Endodermal cell (in vitro differentiated cells): ENCODE measurements around the gene GOLGA8A. TPM values are rescaled to one million over a fixed set of nuclear protein-coding genes. Genes with fewer than 3 reads are reported as not detected.

Experiments used
- DNase-seq: peaks from one replicate; pipeline ENCODE4 v3.0.0-alpha.2; 2017
- H3K27ac ChIP-seq: 2 replicates; pipeline ENCODE4 v1.5.1; 2013; ENCODE audit warnings: mild to moderate bottlenecking, low read depth, low read length, moderate library complexity
- H3K27me3 ChIP-seq: 2 replicates; pipeline ENCODE4 v1.6.1; 2013; ENCODE audit warnings: mild to moderate bottlenecking, low read length, moderate library complexity; ENCODE audit not compliant: insufficient read depth, control insufficient read depth, poor library complexity, severe bottlenecking
- H3K36me3 ChIP-seq: 2 replicates; pipeline ENCODE4 v1.7.0; 2013; ENCODE audit warnings: mild to moderate bottlenecking, low read length, moderate library complexity; ENCODE audit not compliant: control insufficient read depth, insufficient read depth
- H3K4me1 ChIP-seq: one replicate; pipeline ENCODE4 v1.7.0; 2013; ENCODE audit warnings: low read length; ENCODE audit not compliant: control insufficient read depth, insufficient read depth
- H3K4me3 ChIP-seq: 2 replicates; pipeline ENCODE4 v1.5.1; 2013; ENCODE audit warnings: mild to moderate bottlenecking, low read length, moderate library complexity
- H3K9ac ChIP-seq: 2 replicates; pipeline ENCODE4 v1.6.1; 2013; ENCODE audit warnings: mild to moderate bottlenecking, low read length, moderate library complexity; ENCODE audit not compliant: poor library complexity, severe bottlenecking; ENCODE audit errors: extremely low read depth
- H3K9me3 ChIP-seq: 2 replicates; pipeline ENCODE4 v1.6.1; 2013; ENCODE audit warnings: mild to moderate bottlenecking, low read length, moderate library complexity; ENCODE audit not compliant: control insufficient read depth
- H3K27ac Mint-ChIP-seq: 2 replicates; pipeline ENCODE4 v1.8.0; 2020; ENCODE audit warnings: mixed read lengths
- H3K27me3 Mint-ChIP-seq: 2 replicates; pipeline ENCODE4 v1.8.0; 2021; ENCODE audit warnings: mild to moderate bottlenecking, mixed read lengths; ENCODE audit not compliant: insufficient read depth
- H3K36me3 Mint-ChIP-seq: 2 replicates; pipeline ENCODE4 v1.8.0; 2020; ENCODE audit warnings: low read depth, mixed read lengths
- H3K4me1 Mint-ChIP-seq: 2 replicates; pipeline ENCODE4 v1.8.0; 2020; ENCODE audit warnings: mixed read lengths
- H3K4me3 Mint-ChIP-seq: 2 replicates; pipeline ENCODE4 v1.8.0; 2020; ENCODE audit warnings: mild to moderate bottlenecking, moderate library complexity, mixed read lengths
- H3K9me3 Mint-ChIP-seq: 2 replicates; pipeline ENCODE4 v1.8.0; 2020; ENCODE audit warnings: mild to moderate bottlenecking, mixed read lengths
- WGBS, 2 experiments: methylation state at CpG; one replicate each; pipeline versions ENCODE4 v1.1.5 to v1.1.7; 2013; ENCODE audit warnings: missing lambda C conversion rate in 2 of 2, mixed read lengths in 1 of 2; ENCODE audit not compliant: insufficient coverage in 1 of 2, insufficient read length in 1 of 2; 5-methylcytosine and 5-hydroxymethylcytosine counted together
- total RNA-seq, 2 donors: library from RNA; stranded (reverse); fragmentation: NEBNext Ultra II Directional in 1 of 2; extraction: Animal tissue kit (Norgen Biotek cat#: 25700) in 1 of 2; gene quantifications; 2 replicates in 1 of 2; 3 replicates in 1 of 2; pipeline ENCODE4 v1.2.1, GENCODE V29; 2021
- TF ChIP-seq, protein P1 (sequence below): fragments of 200-600 bp; sonication (generic); conservative IDR thresholded peaks from 2 replicates; pipeline ENCODE4 v1.5.0; 2021; ENCODE audit warnings: antibody characterized with exemption, mild to moderate bottlenecking

GOLGA8A gene
- total RNA-seq, 2 donors from 2014 or later, result 60.8 to 95.8 TPM

DNA sequence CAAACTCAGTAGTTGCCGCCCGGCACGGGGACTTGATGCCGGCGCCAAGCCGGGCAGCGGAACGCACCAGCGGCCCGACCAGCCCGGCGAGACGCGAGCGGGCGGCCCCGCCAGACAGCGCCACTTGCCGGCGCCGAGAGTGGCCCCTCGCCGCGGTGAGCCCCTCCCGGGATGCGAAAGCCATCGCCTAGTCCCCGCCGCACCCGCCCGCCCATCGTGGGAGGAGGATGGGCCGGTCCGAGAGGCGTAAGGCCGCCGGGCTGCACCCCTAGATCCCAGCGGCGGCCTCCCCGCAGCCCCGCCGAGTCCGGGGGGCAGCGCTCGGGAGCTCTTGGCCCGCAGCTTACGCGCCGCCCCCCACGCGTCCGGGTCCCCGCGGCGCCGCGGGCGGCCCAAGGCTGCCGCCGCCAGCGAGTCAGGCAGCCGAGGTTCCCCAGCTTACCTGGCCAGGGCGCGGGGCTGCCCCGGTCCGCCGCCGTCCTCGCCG lies 609 bp downstream of the GOLGA8A start:
- 1% methylated on average over 53 of the region's 70 CpGs; no CpG with 5 or more reads in 1 of the 2 experiments for WGBS, 2 experiments
- no peak overlapping the region for H3K9ac ChIP-seq
- H3K9me3 Mint-ChIP-seq, result no peaks in the 10 kb centered on the region
- no peaks in the 10 kb centered on the region for H3K36me3 ChIP-seq
- peak; percentile 83 for DNase-seq
- H3K27ac Mint-ChIP-seq, result no peak overlapping the region
- H3K4me3 Mint-ChIP-seq, result peak overlapping the region; percentile 63
- no peaks in the 10 kb centered on the region for H3K4me1 Mint-ChIP-seq
- H3K27me3 Mint-ChIP-seq, result peaks cover 35% of the 10 kb centered on the region
- H3K4me1 ChIP-seq, result no peaks in the 10 kb centered on the region
- peaks cover 18% of the 10 kb centered on the region for H3K27me3 ChIP-seq
- TF ChIP-seq, protein P1, sequence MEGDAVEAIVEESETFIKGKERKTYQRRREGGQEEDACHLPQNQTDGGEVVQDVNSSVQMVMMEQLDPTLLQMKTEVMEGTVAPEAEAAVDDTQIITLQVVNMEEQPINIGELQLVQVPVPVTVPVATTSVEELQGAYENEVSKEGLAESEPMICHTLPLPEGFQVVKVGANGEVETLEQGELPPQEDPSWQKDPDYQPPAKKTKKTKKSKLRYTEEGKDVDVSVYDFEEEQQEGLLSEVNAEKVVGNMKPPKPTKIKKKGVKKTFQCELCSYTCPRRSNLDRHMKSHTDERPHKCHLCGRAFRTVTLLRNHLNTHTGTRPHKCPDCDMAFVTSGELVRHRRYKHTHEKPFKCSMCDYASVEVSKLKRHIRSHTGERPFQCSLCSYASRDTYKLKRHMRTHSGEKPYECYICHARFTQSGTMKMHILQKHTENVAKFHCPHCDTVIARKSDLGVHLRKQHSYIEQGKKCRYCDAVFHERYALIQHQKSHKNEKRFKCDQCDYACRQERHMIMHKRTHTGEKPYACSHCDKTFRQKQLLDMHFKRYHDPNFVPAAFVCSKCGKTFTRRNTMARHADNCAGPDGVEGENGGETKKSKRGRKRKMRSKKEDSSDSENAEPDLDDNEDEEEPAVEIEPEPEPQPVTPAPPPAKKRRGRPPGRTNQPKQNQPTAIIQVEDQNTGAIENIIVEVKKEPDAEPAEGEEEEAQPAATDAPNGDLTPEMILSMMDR, result peak; percentile 38
- H3K36me3 Mint-ChIP-seq, result peaks cover 18% of the 10 kb centered on the region
- H3K27ac ChIP-seq, result no peak overlapping the region
- H3K4me3 ChIP-seq, result peak overlapping the region; percentile 68
- H3K9me3 ChIP-seq, result no peaks in the 10 kb centered on the region

DNA sequence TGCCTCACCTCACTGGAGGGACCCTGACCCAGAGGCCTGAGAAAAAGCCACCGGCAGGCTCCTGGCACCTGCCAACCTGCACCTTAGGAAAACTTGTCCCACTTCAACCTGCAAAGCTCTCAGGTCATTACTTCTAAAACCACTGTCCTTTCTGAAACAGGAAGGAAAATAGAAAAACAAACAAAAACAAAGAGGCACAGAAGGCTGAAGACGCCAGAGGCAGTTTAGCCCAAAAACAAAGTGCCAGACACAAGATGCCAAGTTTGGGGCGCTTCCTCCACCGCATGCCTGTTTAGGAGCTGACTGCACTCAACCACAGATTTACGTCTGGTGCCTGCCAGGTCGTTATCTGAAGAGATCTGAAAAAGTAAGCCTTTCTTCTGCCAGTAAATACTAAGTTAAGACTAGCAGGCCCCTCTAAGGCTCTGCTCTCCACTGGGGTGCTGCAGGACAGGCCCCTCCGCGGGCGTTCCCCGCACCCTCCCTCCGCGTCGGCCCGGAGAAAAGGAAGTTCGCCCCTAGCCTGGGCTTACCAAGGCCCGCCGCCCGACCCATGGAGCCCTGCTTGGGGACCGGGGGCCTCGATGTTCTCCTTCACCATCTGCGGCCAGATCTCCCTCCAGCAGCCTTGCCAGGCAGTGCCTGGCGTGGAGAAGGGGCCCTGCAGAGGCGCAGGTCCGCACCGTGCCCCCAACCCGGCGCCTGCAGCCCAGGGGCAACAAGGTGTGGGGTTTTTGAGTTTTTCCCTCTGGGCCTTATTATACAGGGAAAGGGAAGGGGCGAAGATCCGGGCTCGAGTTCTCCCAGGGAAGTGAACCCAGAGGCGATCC lies 1.3 kb downstream of the GOLGA8A start:
- no peaks in the 10 kb centered on the region for H3K9me3 Mint-ChIP-seq
- no peak overlapping the region for H3K9ac ChIP-seq
- H3K36me3 ChIP-seq, result no peaks in the 10 kb centered on the region
- peak overlapping the region; percentile 68 for H3K4me3 ChIP-seq
- TF ChIP-seq, protein P1, result no peak
- no peaks in the 10 kb centered on the region for H3K4me1 Mint-ChIP-seq
- peaks cover 20% of the 10 kb centered on the region for H3K36me3 Mint-ChIP-seq
- H3K4me3 Mint-ChIP-seq, result peak overlapping the region; percentile 63
- H3K27ac Mint-ChIP-seq, result no peak overlapping the region
- peaks cover 18% of the 10 kb centered on the region for H3K27me3 ChIP-seq
- DNase-seq, result peak; percentile 67
- H3K4me1 ChIP-seq, result no peaks in the 10 kb centered on the region
- WGBS, 2 experiments, result 19 to 51% methylated on average over 6 to 31 of the region's 31 CpGs
- no peak overlapping the region for H3K27ac ChIP-seq
- no peaks in the 10 kb centered on the region for H3K9me3 ChIP-seq
- peaks cover 31% of the 10 kb centered on the region for H3K27me3 Mint-ChIP-seq

DNA sequence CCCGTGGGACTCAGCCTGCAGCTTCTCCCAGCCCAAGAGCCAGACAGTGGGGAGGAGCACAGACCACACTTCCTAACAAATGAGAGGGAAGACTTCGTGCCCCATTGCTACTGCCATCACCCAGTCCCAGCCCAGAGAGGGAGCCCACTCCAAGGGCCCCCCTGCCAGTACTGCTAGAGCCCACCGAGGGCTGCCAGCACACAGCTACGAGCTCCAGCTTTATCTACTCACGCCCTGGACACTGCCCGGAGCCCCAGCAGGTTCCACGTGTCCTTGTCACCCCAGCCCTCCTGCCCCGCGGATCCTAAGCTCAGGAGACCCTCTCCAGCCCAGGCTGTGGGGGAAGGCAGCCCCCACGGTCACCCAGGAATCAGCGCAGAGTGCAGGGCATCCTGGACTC lies 1.9 kb downstream of the GOLGA8A start:
- Mint-ChIP-seq H3K4me3 (peak overlapping the region; percentile 63), H3K36me3 (peaks cover 20% of the 10 kb centered on the region), H3K27me3 (peaks cover 29% of the 10 kb centered on the region), H3K27ac (no peak overlapping the region), H3K9me3 (no peaks in the 10 kb centered on the region), H3K4me1 (no peaks in the 10 kb centered on the region)
- Histone ChIP-seq H3K27ac (no peak overlapping the region), H3K9ac (no peak overlapping the region), H3K4me3 (no peak overlapping the region), H3K27me3 (peaks cover 18% of the 10 kb centered on the region), H3K4me1 (no peaks in the 10 kb centered on the region), H3K36me3 (no peaks in the 10 kb centered on the region), H3K9me3 (no peaks in the 10 kb centered on the region)
- WGBS, 2 experiments, result 93% methylated on average over 9 of the region's 11 CpGs; no CpG with 5 or more reads in 1 of the 2 experiments
- TF ChIP-seq, protein P1, result no peak
- DNase-seq, result no peak
